Measurements from ENCODE around the gene TRPV3.

GRCh38 chr17:3511852-3512504 is 45.6 kb downstream of the TRPV3 start:
- TF ChIP-seq CTCF (conservative IDR thresholded peaks at IDR 0.05; ENCODE audit: low read depth, low read length) (no peak), EZH2 (IDR thresholded peaks at IDR 0.05; ENCODE audit: borderline replicate concordance, low read depth, low read length, poor library complexity, severe bottlenecking) (no peak)
